Lower lobe of right lung (tissue), 2 donors: ENCODE results near the gene XIRP1. TPM values are rescaled to one million over a fixed set of nuclear protein-coding genes. Genes with fewer than 3 reads are reported as not detected.

ENCODE experiments used
- ATAC-seq, 2 donors: fragments of 200-7000 bp; cut with Tn5 transposase; one replicate each; pipeline ENCODE4 v1.9.1; 2020 to 2022; ENCODE audit warnings: mild to moderate bottlenecking in 2 of 2, moderate library complexity in 2 of 2
- DNase-seq: peaks from one replicate; pipeline ENCODE4 v3.0.0-alpha.2; 2020
- H3K27ac ChIP-seq: fragments of 200-600 bp; one replicate; pipeline ENCODE4 v1.8.0; 2022
- H3K27me3 ChIP-seq: fragments of 200-600 bp; one replicate; pipeline ENCODE4 v1.8.0; 2022; ENCODE audit warnings: low read depth
- H3K36me3 ChIP-seq: fragments of 200-600 bp; one replicate; pipeline ENCODE4 v1.8.0; 2022; ENCODE audit warnings: mild to moderate bottlenecking
- H3K4me1 ChIP-seq: fragments of 200-600 bp; one replicate; pipeline ENCODE4 v1.8.0; 2022
- H3K4me3 ChIP-seq: fragments of 200-600 bp; one replicate; pipeline ENCODE4 v1.8.0; 2022; ENCODE audit warnings: mild to moderate bottlenecking
- H3K9me3 ChIP-seq: fragments of 200-600 bp; one replicate; pipeline ENCODE4 v1.8.0; 2022
- CTCF ChIP-seq: fragments of 200-600 bp; IDR thresholded peaks from one replicate; pipeline ENCODE4 v1.8.0; 2022; ENCODE audit warnings: antibody characterized with exemption, mild to moderate bottlenecking
- intact Hi-C: fragments of 100-400 bp; cut with DNase I; formaldehyde crosslinking; loops from one replicate; pipeline ENCODE4 v1.11.0; 2022
- total RNA-seq: library from RNA; stranded (reverse); fragmentation: NEBNext Ultra II Directional; extraction: Animal tissue kit (Norgen Biotek cat#: 25700); gene quantifications from one replicate; pipeline ENCODE4 v1.2.1, GENCODE V29; 2021
- donor health status: DM: no; HTN: yes; CAD: no; lungs with severe emphysema.

XIRP1 gene
- total RNA-seq, 1 donor from 2014 or later: not detected

DNA sequence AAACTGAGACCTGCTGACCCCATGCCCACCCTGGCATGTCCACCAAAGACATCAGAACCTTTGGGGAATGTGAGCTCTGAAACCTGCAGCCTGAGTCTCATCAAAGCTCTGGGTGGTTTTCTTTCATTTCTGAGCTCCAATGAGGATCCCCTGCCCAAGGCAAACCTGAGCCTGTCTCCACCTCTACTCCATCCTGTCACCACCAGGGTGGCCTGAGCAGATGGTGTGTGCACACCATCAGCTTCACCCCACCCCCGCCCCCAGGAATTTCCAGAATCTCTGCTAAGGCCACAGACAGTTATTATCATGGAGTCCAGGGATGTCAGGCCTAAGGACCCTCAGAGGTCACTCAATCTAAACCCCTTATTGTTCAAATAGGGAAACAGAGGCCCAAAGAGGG is 1.3 kb downstream of the XIRP1 start:
- ATAC-seq: no peak
- Histone ChIP-seq H3K4me1 (peaks cover 8% of the 10 kb centered on the region), H3K36me3 (no peaks in the 10 kb centered on the region), H3K27ac (no peak overlapping the region), H3K27me3 (no peaks in the 10 kb centered on the region), H3K4me3 (no peak overlapping the region), H3K9me3 (no peaks in the 10 kb centered on the region)
- intact Hi-C loops: no loop called here
- TF ChIP-seq CTCF: no peak
- DNase-seq: no peak

- no peaks in the 10 kb centered on the region for H3K36me3 ChIP-seq
- H3K4me3 ChIP-seq: no peak overlapping the region
- no peak for TF ChIP-seq CTCF
- H3K27me3 ChIP-seq: no peaks in the 10 kb centered on the region
- H3K9me3 ChIP-seq: no peaks in the 10 kb centered on the region
- ATAC-seq: peak in 1 of 2 donors; percentile 5
- intact Hi-C loops: no loop called here
- H3K27ac ChIP-seq: no peak overlapping the region
- peaks cover 8% of the 10 kb centered on the region for H3K4me1 ChIP-seq
- DNase-seq: no peak
Observed at GRCh38 chr3:39190281-39191025, 1.9 kb downstream of the XIRP1 start.

GRCh38 chr3:39189959-39190269 is 2.5 kb downstream of the XIRP1 start:
- Histone ChIP-seq H3K4me3 (no peak overlapping the region), H3K9me3 (no peaks in the 10 kb centered on the region), H3K27ac (no peak overlapping the region), H3K4me1 (peaks cover 8% of the 10 kb centered on the region), H3K36me3 (no peaks in the 10 kb centered on the region), H3K27me3 (no peaks in the 10 kb centered on the region)
- DNase-seq (peak; percentile 67), ATAC-seq (peak; percentile 74 to 81)
- intact Hi-C loops: no loop called here
- TF ChIP-seq CTCF: peak; percentile 86

DNA sequence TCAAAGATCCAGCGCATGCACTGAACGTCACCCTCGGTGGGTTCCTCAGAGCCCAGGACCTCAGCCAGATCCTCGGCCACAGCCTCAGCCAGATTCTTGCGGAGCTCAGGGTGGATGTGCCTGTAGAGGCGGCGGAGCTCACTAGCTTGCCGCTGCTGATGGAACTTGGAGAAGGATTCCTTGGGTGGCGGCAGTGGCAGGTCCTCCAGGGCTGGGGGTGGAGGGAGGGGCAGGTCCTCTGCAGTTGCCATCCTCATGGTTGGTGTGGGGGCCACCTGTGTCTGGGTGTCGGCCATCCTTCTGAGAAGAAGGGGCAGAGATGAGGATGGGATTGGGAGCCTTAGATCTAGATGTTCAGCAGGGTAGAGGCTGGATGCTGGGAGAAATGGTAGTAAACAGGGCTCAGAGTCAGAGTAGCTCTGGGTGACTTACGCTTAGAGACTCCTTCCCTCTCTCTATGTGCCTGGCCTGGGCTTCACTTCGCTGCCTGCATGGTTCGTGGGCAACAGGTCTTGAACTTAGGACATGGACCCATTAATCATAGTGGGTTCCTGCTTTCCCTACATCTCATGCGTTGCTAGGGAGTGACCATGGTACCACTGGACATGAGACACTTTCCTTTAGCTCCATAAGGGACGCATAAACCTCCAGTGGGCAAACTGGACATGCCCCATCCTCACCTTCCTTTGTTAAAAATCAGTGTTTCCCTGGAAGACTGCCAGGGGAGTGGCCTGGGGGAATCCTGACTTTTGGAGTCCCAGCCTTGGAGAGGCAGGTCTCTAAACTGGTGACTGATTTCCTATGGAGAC is 3.0 kb downstream of the XIRP1 start:
- TF ChIP-seq CTCF: no peak
- H3K27me3 ChIP-seq: no peaks in the 10 kb centered on the region
- DNase-seq (no peak), ATAC-seq (peak in 1 of 2 donors; percentile 3)
- no peak overlapping the region for H3K4me3 ChIP-seq
- H3K4me1 ChIP-seq: peaks cover 8% of the 10 kb centered on the region
- H3K36me3 ChIP-seq: no peaks in the 10 kb centered on the region
- intact Hi-C loops: no loop called here
- no peaks in the 10 kb centered on the region for H3K9me3 ChIP-seq
- H3K27ac ChIP-seq: no peak overlapping the region

GRCh38 chr3:39188271-39189149 is 3.9 kb downstream of the XIRP1 start:
- H3K4me1 ChIP-seq: peaks cover 8% of the 10 kb centered on the region
- TF ChIP-seq CTCF: no peak
- no peak overlapping the region for H3K4me3 ChIP-seq
- no peak overlapping the region for H3K27ac ChIP-seq
- no peak for DNase-seq
- no peak for ATAC-seq
- H3K27me3 ChIP-seq: no peaks in the 10 kb centered on the region
- H3K36me3 ChIP-seq: no peaks in the 10 kb centered on the region
- H3K9me3 ChIP-seq: no peaks in the 10 kb centered on the region
- intact Hi-C loops: no loop called here
